Measurements from ENCODE around the gene KY.

DNA sequence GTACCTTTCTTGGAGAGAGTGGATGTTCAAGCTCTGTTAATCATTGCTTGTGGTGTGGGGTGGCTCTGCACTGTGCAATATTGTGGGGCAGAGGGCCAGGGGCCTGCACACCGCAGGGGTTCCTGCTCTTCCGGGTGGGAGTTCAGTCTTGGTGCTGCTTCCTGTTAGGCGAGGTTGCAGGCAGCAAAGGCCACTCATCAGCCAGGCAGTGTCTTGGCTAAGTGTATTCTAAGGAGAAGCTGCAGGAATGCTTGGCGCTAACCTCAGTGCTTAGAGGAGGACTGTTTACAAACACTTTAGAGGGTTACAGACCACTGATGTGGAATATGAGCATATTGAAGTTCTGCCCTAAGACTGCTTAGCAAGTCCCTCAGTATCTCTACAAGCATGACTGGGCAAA lies 83.2 kb downstream of the KY start:
- TF ChIP-seq, protein P1, sequence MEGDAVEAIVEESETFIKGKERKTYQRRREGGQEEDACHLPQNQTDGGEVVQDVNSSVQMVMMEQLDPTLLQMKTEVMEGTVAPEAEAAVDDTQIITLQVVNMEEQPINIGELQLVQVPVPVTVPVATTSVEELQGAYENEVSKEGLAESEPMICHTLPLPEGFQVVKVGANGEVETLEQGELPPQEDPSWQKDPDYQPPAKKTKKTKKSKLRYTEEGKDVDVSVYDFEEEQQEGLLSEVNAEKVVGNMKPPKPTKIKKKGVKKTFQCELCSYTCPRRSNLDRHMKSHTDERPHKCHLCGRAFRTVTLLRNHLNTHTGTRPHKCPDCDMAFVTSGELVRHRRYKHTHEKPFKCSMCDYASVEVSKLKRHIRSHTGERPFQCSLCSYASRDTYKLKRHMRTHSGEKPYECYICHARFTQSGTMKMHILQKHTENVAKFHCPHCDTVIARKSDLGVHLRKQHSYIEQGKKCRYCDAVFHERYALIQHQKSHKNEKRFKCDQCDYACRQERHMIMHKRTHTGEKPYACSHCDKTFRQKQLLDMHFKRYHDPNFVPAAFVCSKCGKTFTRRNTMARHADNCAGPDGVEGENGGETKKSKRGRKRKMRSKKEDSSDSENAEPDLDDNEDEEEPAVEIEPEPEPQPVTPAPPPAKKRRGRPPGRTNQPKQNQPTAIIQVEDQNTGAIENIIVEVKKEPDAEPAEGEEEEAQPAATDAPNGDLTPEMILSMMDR (IDR thresholded peaks at IDR 0.05; ENCODE audit: low read depth, low read length, poor library complexity, severe bottlenecking) = no peak
- no peak for TF ChIP-seq EZH2phosphoT487 (IDR thresholded peaks at IDR 0.05; ENCODE audit: borderline replicate concordance, low read length)

All from DOHH2 (cell line).